Astrocyte of the cerebellum (primary cell): ENCODE data around the gene RFTN2.

ENCODE experiments used
- DNase-seq: peaks from one replicate; pipeline ENCODE4 v3.0.0-alpha.2; 2011; ENCODE audit warnings: low read depth
- H3K4me3 ChIP-seq: 2 replicates; pipeline ENCODE4 v1.5.1; 2011; ENCODE audit warnings: mild to moderate bottlenecking, low read depth, low read length, moderate library complexity
- CTCF ChIP-seq: IDR thresholded peaks from 2 replicates; pipeline ENCODE4 v1.5.1; 2012; ENCODE audit warnings: low read length, low read depth, moderate library complexity, mild to moderate bottlenecking; ENCODE audit errors: missing control alignments
- in situ Hi-C: cut with HindIII; loops from 2 replicates; pipeline ENCODE4 v1.10.0; 2017; ENCODE audit warnings: low sequenced_read_pairs

The RFTN2 gene

GRCh38 chr2:197606180-197606579 lies 69.2 kb downstream of the RFTN2 start:
- no peak for DNase-seq
- H3K4me3 ChIP-seq = no peak overlapping the region
- TF ChIP-seq CTCF = no peak
- in situ Hi-C loops = no loop called here

GRCh38 chr2:197604117-197604860 lies 71.1 kb downstream of the RFTN2 start:
- in situ Hi-C loops = no loop called here
- no peak for TF ChIP-seq CTCF
- no peak for DNase-seq
- H3K4me3 ChIP-seq = no peak overlapping the region

- TF ChIP-seq CTCF = no peak
- H3K4me3 ChIP-seq = no peak overlapping the region
- no peak for DNase-seq
- in situ Hi-C loops = no loop called here
These were observed 73.7 kb downstream of the RFTN2 start for GRCh38 chr2:197601726-197602125.

- TF ChIP-seq CTCF = no peak
- no peak overlapping the region for H3K4me3 ChIP-seq
- no peak for DNase-seq
- in situ Hi-C loops = no loop called here
These were observed 75.1 kb downstream of the RFTN2 start for GRCh38 chr2:197600306-197600705.

GRCh38 chr2:197599285-197599965 lies 76.0 kb downstream of the RFTN2 start:
- TF ChIP-seq CTCF = peak; percentile 33
- no peak for DNase-seq
- H3K4me3 ChIP-seq = no peak overlapping the region
- in situ Hi-C loops = no loop called here

- no peak for TF ChIP-seq CTCF
- in situ Hi-C loops = no loop called here
- DNase-seq = no peak
- no peak overlapping the region for H3K4me3 ChIP-seq
These were observed 76.9 kb downstream of the RFTN2 start for GRCh38 chr2:197598450-197598849.
